ENCODE data around the gene PARVB. TPM values are rescaled to one million over a fixed set of nuclear protein-coding genes. Genes with fewer than 3 reads are reported as not detected.

PARVB gene
- total and polyA plus RNA-seq, 5 donors from 2014 or later: 3.7 to 20.6 (median 6.2) TPM

- Mint-ChIP-seq H3K4me3 (no peak overlapping the region), H3K27ac (no peak overlapping the region), H3K36me3 (peaks cover 4% of the 10 kb centered on the region), H3K4me1 (no peaks in the 10 kb centered on the region), H3K9me3 (no peaks in the 10 kb centered on the region), H3K27me3 (no peaks in the 10 kb centered on the region)
- Histone ChIP-seq H3K36me3 (ENCODE audit: control insufficient read depth, insufficient read depth, low read length) (peaks cover 5% of the 10 kb centered on the region), H3K27ac (ENCODE audit: insufficient read depth, low read length, poor library complexity, severe bottlenecking) (no peak overlapping the region), H3K27me3 (ENCODE audit: control insufficient read depth, insufficient read depth, low read length) (no peaks in the 10 kb centered on the region), H3K4me3 (ENCODE audit: low read depth, low read length) (no peak overlapping the region), H3K9me3 (ENCODE audit: control insufficient read depth in 2 of 2, low read length in 2 of 2) (no peaks in the 10 kb centered on the region), H3K4me1 (ENCODE audit: control insufficient read depth, insufficient read depth, low read length, poor library complexity, severe bottlenecking) (no peaks in the 10 kb centered on the region)
- ATAC-seq (ENCODE audit: low read depth in 2 of 2) (no peak), DNase-seq (no peak)
These were observed 134.0 kb downstream of the PARVB start for GRCh38 chr22:44157916-44158618.

- H3K4me3 ChIP-seq (ENCODE audit: low read depth, low read length): no peak overlapping the region
- peak overlapping the region in 1 of 3 donors; percentile 64 for H3K27ac Mint-ChIP-seq
These were observed 134.7 kb downstream of the PARVB start for GRCh38 chr22:44158816-44159215.

GRCh38 chr22:44159221-44159620 is 135.1 kb downstream of the PARVB start:
- H3K27me3 Mint-ChIP-seq: no peaks in the 10 kb centered on the region
- Histone ChIP-seq H3K27me3 (ENCODE audit: control insufficient read depth, insufficient read depth, low read length) (no peaks in the 10 kb centered on the region), H3K4me1 (ENCODE audit: control insufficient read depth, insufficient read depth, low read length, poor library complexity, severe bottlenecking) (no peaks in the 10 kb centered on the region), H3K9me3 (ENCODE audit: control insufficient read depth in 2 of 2, low read length in 2 of 2) (no peaks in the 10 kb centered on the region), H3K27ac (ENCODE audit: insufficient read depth, low read length, poor library complexity, severe bottlenecking) (no peak overlapping the region), H3K4me3 (ENCODE audit: low read depth, low read length) (no peak overlapping the region), H3K36me3 (ENCODE audit: control insufficient read depth, insufficient read depth, low read length) (peaks cover 5% of the 10 kb centered on the region)
- ATAC-seq (ENCODE audit: low read depth in 2 of 2) (no peak), DNase-seq (no peak)
- H3K4me1 Mint-ChIP-seq: no peaks in the 10 kb centered on the region
- no peaks in the 10 kb centered on the region for H3K9me3 Mint-ChIP-seq
- peaks cover 4% of the 10 kb centered on the region for H3K36me3 Mint-ChIP-seq
- H3K4me3 Mint-ChIP-seq: no peak overlapping the region
- H3K27ac Mint-ChIP-seq: no peak overlapping the region

More at GRCh38 chr22:44158816-44159215, 134.7 kb downstream of the PARVB start:
- H3K4me3 Mint-ChIP-seq: peak overlapping the region in 1 of 4 donors; percentile 68
- Histone ChIP-seq H3K27ac (ENCODE audit: insufficient read depth, low read length, poor library complexity, severe bottlenecking) (no peak overlapping the region), H3K9me3 (ENCODE audit: control insufficient read depth in 2 of 2, low read length in 2 of 2) (no peaks in the 10 kb centered on the region), H3K4me1 (ENCODE audit: control insufficient read depth, insufficient read depth, low read length, poor library complexity, severe bottlenecking) (no peaks in the 10 kb centered on the region), H3K27me3 (ENCODE audit: control insufficient read depth, insufficient read depth, low read length) (no peaks in the 10 kb centered on the region), H3K36me3 (ENCODE audit: control insufficient read depth, insufficient read depth, low read length) (peaks cover 5% of the 10 kb centered on the region)
- ATAC-seq (ENCODE audit: low read depth in 2 of 2) (no peak), DNase-seq (no peak)
- peaks cover 4% of the 10 kb centered on the region for H3K36me3 Mint-ChIP-seq
- H3K4me1 Mint-ChIP-seq: no peaks in the 10 kb centered on the region
- no peaks in the 10 kb centered on the region for H3K9me3 Mint-ChIP-seq
- H3K27me3 Mint-ChIP-seq: no peaks in the 10 kb centered on the region

GRCh38 chr22:44159811-44160210 is 135.7 kb downstream of the PARVB start:
- Mint-ChIP-seq H3K36me3 (peaks cover 4% of the 10 kb centered on the region), H3K4me3 (no peak overlapping the region), H3K4me1 (no peaks in the 10 kb centered on the region), H3K27ac (no peak overlapping the region), H3K27me3 (no peaks in the 10 kb centered on the region), H3K9me3 (no peaks in the 10 kb centered on the region)
- Histone ChIP-seq H3K4me1 (ENCODE audit: control insufficient read depth, insufficient read depth, low read length, poor library complexity, severe bottlenecking) (no peaks in the 10 kb centered on the region), H3K4me3 (ENCODE audit: low read depth, low read length) (no peak overlapping the region), H3K27me3 (ENCODE audit: control insufficient read depth, insufficient read depth, low read length) (no peaks in the 10 kb centered on the region), H3K36me3 (ENCODE audit: control insufficient read depth, insufficient read depth, low read length) (peaks cover 5% of the 10 kb centered on the region), H3K9me3 (ENCODE audit: control insufficient read depth in 2 of 2, low read length in 2 of 2) (no peaks in the 10 kb centered on the region), H3K27ac (ENCODE audit: insufficient read depth, low read length, poor library complexity, severe bottlenecking) (no peak overlapping the region)
- ATAC-seq (ENCODE audit: low read depth in 2 of 2) (no peak), DNase-seq (no peak)

- no peaks in the 10 kb centered on the region for H3K9me3 Mint-ChIP-seq
- no peak overlapping the region for H3K27ac Mint-ChIP-seq
- no peaks in the 10 kb centered on the region for H3K9me3 ChIP-seq (ENCODE audit: control insufficient read depth in 2 of 2, low read length in 2 of 2)
- peaks cover 5% of the 10 kb centered on the region for H3K36me3 ChIP-seq (ENCODE audit: control insufficient read depth, insufficient read depth, low read length)
- ATAC-seq (ENCODE audit: low read depth in 2 of 2) (no peak), DNase-seq (no peak)
- no peaks in the 10 kb centered on the region for H3K4me1 Mint-ChIP-seq
- H3K27me3 ChIP-seq (ENCODE audit: control insufficient read depth, insufficient read depth, low read length): no peaks in the 10 kb centered on the region
- H3K36me3 Mint-ChIP-seq: peaks cover 4% of the 10 kb centered on the region
- H3K4me3 ChIP-seq (ENCODE audit: low read depth, low read length): no peak overlapping the region
- no peak overlapping the region for H3K27ac ChIP-seq (ENCODE audit: insufficient read depth, low read length, poor library complexity, severe bottlenecking)
- no peaks in the 10 kb centered on the region for H3K4me1 ChIP-seq (ENCODE audit: control insufficient read depth, insufficient read depth, low read length, poor library complexity, severe bottlenecking)
- H3K27me3 Mint-ChIP-seq: no peaks in the 10 kb centered on the region
- no peak overlapping the region for H3K4me3 Mint-ChIP-seq
These were observed 136.3 kb downstream of the PARVB start for GRCh38 chr22:44160421-44160820.

- Histone ChIP-seq H3K4me1 (ENCODE audit: control insufficient read depth, insufficient read depth, low read length, poor library complexity, severe bottlenecking) (no peaks in the 10 kb centered on the region), H3K4me3 (ENCODE audit: low read depth, low read length) (no peak overlapping the region), H3K27ac (ENCODE audit: insufficient read depth, low read length, poor library complexity, severe bottlenecking) (no peak overlapping the region), H3K36me3 (ENCODE audit: control insufficient read depth, insufficient read depth, low read length) (peaks cover 5% of the 10 kb centered on the region), H3K9me3 (ENCODE audit: control insufficient read depth in 2 of 2, low read length in 2 of 2) (no peaks in the 10 kb centered on the region), H3K27me3 (ENCODE audit: control insufficient read depth, insufficient read depth, low read length) (no peaks in the 10 kb centered on the region)
- peaks cover 4% of the 10 kb centered on the region for H3K36me3 Mint-ChIP-seq
- no peak overlapping the region for H3K27ac Mint-ChIP-seq
- no peaks in the 10 kb centered on the region for H3K9me3 Mint-ChIP-seq
- no peaks in the 10 kb centered on the region for H3K27me3 Mint-ChIP-seq
- H3K4me3 Mint-ChIP-seq: no peak overlapping the region
- no peak for DNase-seq
- H3K4me1 Mint-ChIP-seq: no peaks in the 10 kb centered on the region
- ATAC-seq (ENCODE audit: low read depth in 2 of 2): no peak
These were observed 137.6 kb downstream of the PARVB start for GRCh38 chr22:44161673-44162072.

GRCh38 chr22:44162960-44163359 is 138.9 kb downstream of the PARVB start:
- no peaks in the 10 kb centered on the region for H3K4me1 ChIP-seq (ENCODE audit: control insufficient read depth, insufficient read depth, low read length, poor library complexity, severe bottlenecking)
- no peak overlapping the region for H3K4me3 ChIP-seq (ENCODE audit: low read depth, low read length)
- H3K36me3 Mint-ChIP-seq: peaks cover 2% of the 10 kb centered on the region
- no peaks in the 10 kb centered on the region for H3K9me3 Mint-ChIP-seq
- H3K27me3 Mint-ChIP-seq: no peaks in the 10 kb centered on the region
- no peak overlapping the region for H3K4me3 Mint-ChIP-seq
- H3K27ac ChIP-seq (ENCODE audit: insufficient read depth, low read length, poor library complexity, severe bottlenecking): no peak overlapping the region
- H3K9me3 ChIP-seq (ENCODE audit: control insufficient read depth in 2 of 2, low read length in 2 of 2): no peaks in the 10 kb centered on the region
- DNase-seq (no peak), ATAC-seq (ENCODE audit: low read depth in 2 of 2) (no peak)
- no peaks in the 10 kb centered on the region for H3K4me1 Mint-ChIP-seq
- H3K27ac Mint-ChIP-seq: no peak overlapping the region
- peaks cover 2% of the 10 kb centered on the region for H3K36me3 ChIP-seq (ENCODE audit: control insufficient read depth, insufficient read depth, low read length)
- H3K27me3 ChIP-seq (ENCODE audit: control insufficient read depth, insufficient read depth, low read length): no peaks in the 10 kb centered on the region

- H3K36me3 Mint-ChIP-seq: no peaks in the 10 kb centered on the region
- DNase-seq: no peak
- no peaks in the 10 kb centered on the region for H3K9me3 ChIP-seq (ENCODE audit: control insufficient read depth in 2 of 2, low read length in 2 of 2)
- no peak overlapping the region for H3K27ac Mint-ChIP-seq
- no peaks in the 10 kb centered on the region for H3K4me1 Mint-ChIP-seq
- H3K36me3 ChIP-seq (ENCODE audit: control insufficient read depth, insufficient read depth, low read length): no peaks in the 10 kb centered on the region
- no peaks in the 10 kb centered on the region for H3K4me1 ChIP-seq (ENCODE audit: control insufficient read depth, insufficient read depth, low read length, poor library complexity, severe bottlenecking)
- no peaks in the 10 kb centered on the region for H3K27me3 Mint-ChIP-seq
- no peaks in the 10 kb centered on the region for H3K9me3 Mint-ChIP-seq
- no peak overlapping the region for H3K27ac ChIP-seq (ENCODE audit: insufficient read depth, low read length, poor library complexity, severe bottlenecking)
- no peak overlapping the region for H3K4me3 Mint-ChIP-seq
- H3K27me3 ChIP-seq (ENCODE audit: control insufficient read depth, insufficient read depth, low read length): no peaks in the 10 kb centered on the region
- H3K4me3 ChIP-seq (ENCODE audit: low read depth, low read length): no peak overlapping the region
- no peak for ATAC-seq (ENCODE audit: low read depth in 2 of 2)
These were observed 139.4 kb downstream of the PARVB start for GRCh38 chr22:44163536-44163935.

All from CD4-positive, CD25-positive, alpha-beta regulatory T cell (primary cell).